NT2/D1 (cell line): ENCODE measurements around the gene ORC6.

Experiments used
- SUZ12 ChIP-seq: IDR thresholded peaks from 2 replicates; pipeline ENCODE4 v1.6.1; 2011; ENCODE audit not compliant: insufficient read length, insufficient read depth; ENCODE audit errors: extremely low read depth
- YY1 ChIP-seq: IDR thresholded peaks from 2 replicates; pipeline ENCODE4 v1.6.1; 2011; ENCODE audit not compliant: insufficient read length, insufficient read depth
- ZNF274 ChIP-seq: IDR thresholded peaks from 2 replicates; pipeline ENCODE4 v1.6.1; 2011; ENCODE audit warnings: mild to moderate bottlenecking, low read depth, low read length

DNA sequence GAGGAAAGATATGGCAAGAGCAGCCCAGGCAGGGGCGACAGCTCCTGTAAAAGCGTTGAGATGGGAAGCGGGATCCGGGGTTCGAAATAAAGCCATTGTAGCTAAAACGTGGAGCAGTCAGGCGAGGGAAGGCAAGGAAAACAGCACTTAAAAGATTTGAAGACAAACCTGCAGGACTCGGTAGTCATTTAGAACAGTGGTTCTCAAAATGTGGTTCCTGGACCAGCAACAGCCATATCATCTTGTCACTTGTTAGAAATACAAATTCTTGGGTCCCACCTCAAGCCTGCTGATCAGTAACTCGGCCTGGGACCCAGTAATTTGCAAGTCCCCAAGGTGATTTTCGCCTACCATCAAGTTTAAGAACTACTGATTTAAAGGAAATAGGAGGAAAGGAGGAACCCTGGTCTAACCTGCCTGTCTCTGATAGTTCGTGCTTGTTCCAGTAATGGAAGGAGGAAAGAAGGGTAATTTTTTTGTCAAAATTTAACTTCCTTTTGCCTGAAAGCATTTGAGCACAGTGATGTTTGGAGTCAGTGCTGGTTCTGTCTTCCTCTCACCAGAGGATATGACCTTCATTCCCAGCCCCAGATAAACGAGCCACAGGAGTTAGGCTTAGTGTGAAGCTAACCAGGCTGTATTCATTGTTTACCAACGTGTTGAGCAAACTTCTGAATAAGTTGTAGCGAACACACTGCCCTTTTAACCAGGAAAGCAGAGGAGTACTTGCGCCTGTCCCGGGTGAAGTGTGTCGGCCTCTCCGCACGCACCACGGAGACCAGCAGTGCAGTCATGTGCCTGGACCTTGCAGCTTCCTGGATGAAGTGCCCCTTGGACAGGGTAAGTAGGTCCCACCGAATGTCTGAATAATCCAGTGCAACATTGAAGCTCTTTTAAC, 1.1 kb downstream of the ORC6 start:
- TF ChIP-seq YY1 (no peak), SUZ12 (no peak), ZNF274 (no peak)
